ENCODE results near the gene CCNE1. TPM values are rescaled to one million over a fixed set of nuclear protein-coding genes. Genes with fewer than 3 reads are reported as not detected.

Gene CCNE1
- total and polyA plus RNA-seq, 2 experiments from 2014 or later = 26.1 to 38.3 TPM

DNA sequence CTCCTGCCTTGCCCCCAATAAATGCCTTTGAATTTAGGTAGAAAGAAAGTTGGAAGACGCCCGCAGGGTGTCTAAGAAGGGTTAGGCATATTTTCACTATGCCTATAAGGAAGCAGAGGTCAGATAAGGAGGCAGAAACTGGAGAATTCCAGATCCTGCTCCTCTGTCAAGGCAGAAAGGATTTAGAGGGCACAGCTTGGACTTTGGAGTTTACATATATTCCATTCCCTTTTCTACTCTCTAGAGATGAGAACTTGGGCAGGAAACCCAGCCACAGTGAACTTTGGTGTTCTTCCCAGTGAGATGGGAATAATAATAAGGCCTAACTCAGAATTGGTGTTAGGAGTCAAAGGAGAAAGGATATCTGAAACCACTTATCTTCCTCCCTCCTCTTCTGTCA, 37.4 kb downstream of the CCNE1 start:
- H3K4me1 ChIP-seq (ENCODE audit: insufficient read depth) = peaks cover 9% of the 10 kb centered on the region
- H3K36me3 Mint-ChIP-seq (ENCODE audit: low read depth) = no peaks in the 10 kb centered on the region; the same call in 2 of the 3 replicates
- DNase-seq (ENCODE audit: low spot score) (no peak), ATAC-seq (no peak)
- TF ChIP-seq EZH2 (IDR thresholded peaks at IDR 0.05; ENCODE audit: low read depth, unreplicated experiment) (no peak), JUNB (IDR thresholded peaks at IDR 0.05; ENCODE audit: unreplicated experiment) (no peak), STAT1 (IDR thresholded peaks at IDR 0.05; ENCODE audit: unreplicated experiment) (no peak), ZNF331 (CRISPR knock-in tag; IDR thresholded peaks at IDR 0.05; ENCODE audit: low read depth) (no peak), POLR2AphosphoS5 (IDR thresholded peaks at IDR 0.05; ENCODE audit: low read depth) (no peak), EZH2phosphoT487 (IDR thresholded peaks at IDR 0.05; ENCODE audit: unreplicated experiment) (no peak)
- TF ChIP-seq, protein P1, sequence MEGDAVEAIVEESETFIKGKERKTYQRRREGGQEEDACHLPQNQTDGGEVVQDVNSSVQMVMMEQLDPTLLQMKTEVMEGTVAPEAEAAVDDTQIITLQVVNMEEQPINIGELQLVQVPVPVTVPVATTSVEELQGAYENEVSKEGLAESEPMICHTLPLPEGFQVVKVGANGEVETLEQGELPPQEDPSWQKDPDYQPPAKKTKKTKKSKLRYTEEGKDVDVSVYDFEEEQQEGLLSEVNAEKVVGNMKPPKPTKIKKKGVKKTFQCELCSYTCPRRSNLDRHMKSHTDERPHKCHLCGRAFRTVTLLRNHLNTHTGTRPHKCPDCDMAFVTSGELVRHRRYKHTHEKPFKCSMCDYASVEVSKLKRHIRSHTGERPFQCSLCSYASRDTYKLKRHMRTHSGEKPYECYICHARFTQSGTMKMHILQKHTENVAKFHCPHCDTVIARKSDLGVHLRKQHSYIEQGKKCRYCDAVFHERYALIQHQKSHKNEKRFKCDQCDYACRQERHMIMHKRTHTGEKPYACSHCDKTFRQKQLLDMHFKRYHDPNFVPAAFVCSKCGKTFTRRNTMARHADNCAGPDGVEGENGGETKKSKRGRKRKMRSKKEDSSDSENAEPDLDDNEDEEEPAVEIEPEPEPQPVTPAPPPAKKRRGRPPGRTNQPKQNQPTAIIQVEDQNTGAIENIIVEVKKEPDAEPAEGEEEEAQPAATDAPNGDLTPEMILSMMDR (conservative IDR thresholded peaks at IDR 0.05; ENCODE audit: low read depth in 2 of 2) = no peak
- TF ChIP-seq, protein P2, sequence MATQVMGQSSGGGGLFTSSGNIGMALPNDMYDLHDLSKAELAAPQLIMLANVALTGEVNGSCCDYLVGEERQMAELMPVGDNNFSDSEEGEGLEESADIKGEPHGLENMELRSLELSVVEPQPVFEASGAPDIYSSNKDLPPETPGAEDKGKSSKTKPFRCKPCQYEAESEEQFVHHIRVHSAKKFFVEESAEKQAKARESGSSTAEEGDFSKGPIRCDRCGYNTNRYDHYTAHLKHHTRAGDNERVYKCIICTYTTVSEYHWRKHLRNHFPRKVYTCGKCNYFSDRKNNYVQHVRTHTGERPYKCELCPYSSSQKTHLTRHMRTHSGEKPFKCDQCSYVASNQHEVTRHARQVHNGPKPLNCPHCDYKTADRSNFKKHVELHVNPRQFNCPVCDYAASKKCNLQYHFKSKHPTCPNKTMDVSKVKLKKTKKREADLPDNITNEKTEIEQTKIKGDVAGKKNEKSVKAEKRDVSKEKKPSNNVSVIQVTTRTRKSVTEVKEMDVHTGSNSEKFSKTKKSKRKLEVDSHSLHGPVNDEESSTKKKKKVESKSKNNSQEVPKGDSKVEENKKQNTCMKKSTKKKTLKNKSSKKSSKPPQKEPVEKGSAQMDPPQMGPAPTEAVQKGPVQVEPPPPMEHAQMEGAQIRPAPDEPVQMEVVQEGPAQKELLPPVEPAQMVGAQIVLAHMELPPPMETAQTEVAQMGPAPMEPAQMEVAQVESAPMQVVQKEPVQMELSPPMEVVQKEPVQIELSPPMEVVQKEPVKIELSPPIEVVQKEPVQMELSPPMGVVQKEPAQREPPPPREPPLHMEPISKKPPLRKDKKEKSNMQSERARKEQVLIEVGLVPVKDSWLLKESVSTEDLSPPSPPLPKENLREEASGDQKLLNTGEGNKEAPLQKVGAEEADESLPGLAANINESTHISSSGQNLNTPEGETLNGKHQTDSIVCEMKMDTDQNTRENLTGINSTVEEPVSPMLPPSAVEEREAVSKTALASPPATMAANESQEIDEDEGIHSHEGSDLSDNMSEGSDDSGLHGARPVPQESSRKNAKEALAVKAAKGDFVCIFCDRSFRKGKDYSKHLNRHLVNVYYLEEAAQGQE (IDR thresholded peaks at IDR 0.05; ENCODE audit: unreplicated experiment) = no peak
- TF ChIP-seq, protein P3, sequence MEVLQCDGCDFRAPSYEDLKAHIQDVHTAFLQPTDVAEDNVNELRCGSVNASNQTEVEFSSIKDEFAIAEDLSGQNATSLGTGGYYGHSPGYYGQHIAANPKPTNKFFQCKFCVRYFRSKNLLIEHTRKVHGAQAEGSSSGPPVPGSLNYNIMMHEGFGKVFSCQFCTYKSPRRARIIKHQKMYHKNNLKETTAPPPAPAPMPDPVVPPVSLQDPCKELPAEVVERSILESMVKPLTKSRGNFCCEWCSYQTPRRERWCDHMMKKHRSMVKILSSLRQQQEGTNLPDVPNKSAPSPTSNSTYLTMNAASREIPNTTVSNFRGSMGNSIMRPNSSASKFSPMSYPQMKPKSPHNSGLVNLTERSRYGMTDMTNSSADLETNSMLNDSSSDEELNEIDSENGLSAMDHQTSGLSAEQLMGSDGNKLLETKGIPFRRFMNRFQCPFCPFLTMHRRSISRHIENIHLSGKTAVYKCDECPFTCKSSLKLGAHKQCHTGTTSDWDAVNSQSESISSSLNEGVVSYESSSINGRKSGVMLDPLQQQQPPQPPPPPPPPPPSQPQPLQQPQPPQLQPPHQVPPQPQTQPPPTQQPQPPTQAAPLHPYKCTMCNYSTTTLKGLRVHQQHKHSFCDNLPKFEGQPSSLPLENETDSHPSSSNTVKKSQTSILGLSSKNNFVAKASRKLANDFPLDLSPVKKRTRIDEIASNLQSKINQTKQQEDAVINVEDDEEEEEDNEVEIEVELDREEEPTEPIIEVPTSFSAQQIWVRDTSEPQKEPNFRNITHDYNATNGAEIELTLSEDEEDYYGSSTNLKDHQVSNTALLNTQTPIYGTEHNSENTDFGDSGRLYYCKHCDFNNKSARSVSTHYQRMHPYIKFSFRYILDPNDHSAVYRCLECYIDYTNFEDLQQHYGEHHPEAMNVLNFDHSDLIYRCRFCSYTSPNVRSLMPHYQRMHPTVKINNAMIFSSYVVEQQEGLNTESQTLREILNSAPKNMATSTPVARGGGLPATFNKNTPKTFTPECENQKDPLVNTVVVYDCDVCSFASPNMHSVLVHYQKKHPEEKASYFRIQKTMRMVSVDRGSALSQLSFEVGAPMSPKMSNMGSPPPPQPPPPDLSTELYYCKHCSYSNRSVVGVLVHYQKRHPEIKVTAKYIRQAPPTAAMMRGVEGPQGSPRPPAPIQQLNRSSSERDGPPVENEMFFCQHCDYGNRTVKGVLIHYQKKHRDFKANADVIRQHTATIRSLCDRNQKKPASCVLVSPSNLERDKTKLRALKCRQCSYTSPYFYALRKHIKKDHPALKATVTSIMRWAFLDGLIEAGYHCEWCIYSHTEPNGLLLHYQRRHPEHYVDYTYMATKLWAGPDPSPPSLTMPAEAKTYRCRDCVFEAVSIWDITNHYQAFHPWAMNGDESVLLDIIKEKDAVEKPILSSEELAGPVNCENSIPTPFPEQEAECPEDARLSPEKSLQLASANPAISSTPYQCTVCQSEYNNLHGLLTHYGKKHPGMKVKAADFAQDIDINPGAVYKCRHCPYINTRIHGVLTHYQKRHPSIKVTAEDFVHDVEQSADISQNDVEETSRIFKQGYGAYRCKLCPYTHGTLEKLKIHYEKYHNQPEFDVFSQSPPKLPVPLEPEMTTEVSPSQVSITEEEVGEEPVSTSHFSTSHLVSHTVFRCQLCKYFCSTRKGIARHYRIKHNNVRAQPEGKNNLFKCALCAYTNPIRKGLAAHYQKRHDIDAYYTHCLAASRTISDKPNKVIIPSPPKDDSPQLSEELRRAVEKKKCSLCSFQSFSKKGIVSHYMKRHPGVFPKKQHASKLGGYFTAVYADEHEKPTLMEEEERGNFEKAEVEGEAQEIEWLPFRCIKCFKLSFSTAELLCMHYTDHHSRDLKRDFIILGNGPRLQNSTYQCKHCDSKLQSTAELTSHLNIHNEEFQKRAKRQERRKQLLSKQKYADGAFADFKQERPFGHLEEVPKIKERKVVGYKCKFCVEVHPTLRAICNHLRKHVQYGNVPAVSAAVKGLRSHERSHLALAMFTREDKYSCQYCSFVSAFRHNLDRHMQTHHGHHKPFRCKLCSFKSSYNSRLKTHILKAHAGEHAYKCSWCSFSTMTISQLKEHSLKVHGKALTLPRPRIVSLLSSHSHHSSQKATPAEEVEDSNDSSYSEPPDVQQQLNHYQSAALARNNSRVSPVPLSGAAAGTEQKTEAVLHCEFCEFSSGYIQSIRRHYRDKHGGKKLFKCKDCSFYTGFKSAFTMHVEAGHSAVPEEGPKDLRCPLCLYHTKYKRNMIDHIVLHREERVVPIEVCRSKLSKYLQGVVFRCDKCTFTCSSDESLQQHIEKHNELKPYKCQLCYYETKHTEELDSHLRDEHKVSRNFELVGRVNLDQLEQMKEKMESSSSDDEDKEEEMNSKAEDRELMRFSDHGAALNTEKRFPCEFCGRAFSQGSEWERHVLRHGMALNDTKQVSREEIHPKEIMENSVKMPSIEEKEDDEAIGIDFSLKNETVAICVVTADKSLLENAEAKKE (CRISPR knock-in tag; IDR thresholded peaks at IDR 0.05) = no peak
- H3K27ac Mint-ChIP-seq = no peak overlapping the region
- no peak overlapping the region for H3K27ac ChIP-seq (ENCODE audit: low read depth)
- no peak overlapping the region for H3K4me3 ChIP-seq
- H3K4me1 Mint-ChIP-seq = peaks cover 6% of the 10 kb centered on the region
- H3K9me2 ChIP-seq (ENCODE audit: insufficient read depth) = no peaks in the 10 kb centered on the region
- H3K4me3 Mint-ChIP-seq = no peak overlapping the region
- no peaks in the 10 kb centered on the region for H3K79me2 ChIP-seq (replicated peaks; ENCODE audit: insufficient read depth)
- H3F3A ChIP-seq (replicated peaks; ENCODE audit: low read depth) = peaks cover 11% of the 10 kb centered on the region; the same call in 1 of the 2 replicates
- no peaks in the 10 kb centered on the region for H3K36me3 ChIP-seq (ENCODE audit: insufficient read depth)
- H3K4me2 ChIP-seq = no peak overlapping the region
- H4K20me1 ChIP-seq (replicated peaks; ENCODE audit: insufficient read depth) = no peaks in the 10 kb centered on the region
- no peak overlapping the region for H2AFZ ChIP-seq
- no peaks in the 10 kb centered on the region for H3K27me3 ChIP-seq (ENCODE audit: insufficient read depth)
- H3K27me3 Mint-ChIP-seq (ENCODE audit: insufficient read depth, low read depth, poor library complexity) = peaks cover 5% of the 10 kb centered on the region
- H3K9me3 Mint-ChIP-seq = no peaks in the 10 kb centered on the region
